WI38 (cell line): ENCODE measurements around the gene DOCK11.

Experiments used
- H3K4me3 ChIP-seq: 2 replicates; pipeline ENCODE4 v1.5.1; 2011; ENCODE audit warnings: low read depth, mild to moderate bottlenecking, control low read depth, low read length
- TF ChIP-seq, protein P1 (sequence below): IDR thresholded peaks from 2 replicates; pipeline ENCODE4 v1.5.1; 2012; ENCODE audit warnings: low read depth, mild to moderate bottlenecking, control low read depth, low read length

DOCK11 gene

DNA sequence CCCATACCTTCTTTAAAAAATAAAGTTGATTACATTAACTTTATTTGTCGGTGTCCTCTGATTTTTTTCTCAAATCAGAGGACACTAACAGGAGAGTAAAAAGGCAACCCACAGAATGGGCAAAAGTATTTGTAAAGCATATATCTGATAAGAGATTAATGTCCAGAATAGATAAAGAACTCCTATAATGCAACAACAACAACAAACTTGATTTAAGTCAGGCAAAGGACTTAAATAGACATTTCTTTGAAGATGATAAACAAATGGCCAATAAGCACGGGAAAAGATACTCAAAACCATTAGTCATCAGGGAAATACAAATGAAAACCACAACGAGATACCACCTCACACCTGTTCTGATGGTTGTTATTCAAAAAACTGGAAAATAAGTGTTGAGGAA is 28.7 kb downstream of the DOCK11 start:
- H3K4me3 ChIP-seq: no peak overlapping the region
- TF ChIP-seq, protein P1, sequence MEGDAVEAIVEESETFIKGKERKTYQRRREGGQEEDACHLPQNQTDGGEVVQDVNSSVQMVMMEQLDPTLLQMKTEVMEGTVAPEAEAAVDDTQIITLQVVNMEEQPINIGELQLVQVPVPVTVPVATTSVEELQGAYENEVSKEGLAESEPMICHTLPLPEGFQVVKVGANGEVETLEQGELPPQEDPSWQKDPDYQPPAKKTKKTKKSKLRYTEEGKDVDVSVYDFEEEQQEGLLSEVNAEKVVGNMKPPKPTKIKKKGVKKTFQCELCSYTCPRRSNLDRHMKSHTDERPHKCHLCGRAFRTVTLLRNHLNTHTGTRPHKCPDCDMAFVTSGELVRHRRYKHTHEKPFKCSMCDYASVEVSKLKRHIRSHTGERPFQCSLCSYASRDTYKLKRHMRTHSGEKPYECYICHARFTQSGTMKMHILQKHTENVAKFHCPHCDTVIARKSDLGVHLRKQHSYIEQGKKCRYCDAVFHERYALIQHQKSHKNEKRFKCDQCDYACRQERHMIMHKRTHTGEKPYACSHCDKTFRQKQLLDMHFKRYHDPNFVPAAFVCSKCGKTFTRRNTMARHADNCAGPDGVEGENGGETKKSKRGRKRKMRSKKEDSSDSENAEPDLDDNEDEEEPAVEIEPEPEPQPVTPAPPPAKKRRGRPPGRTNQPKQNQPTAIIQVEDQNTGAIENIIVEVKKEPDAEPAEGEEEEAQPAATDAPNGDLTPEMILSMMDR: no peak

DNA sequence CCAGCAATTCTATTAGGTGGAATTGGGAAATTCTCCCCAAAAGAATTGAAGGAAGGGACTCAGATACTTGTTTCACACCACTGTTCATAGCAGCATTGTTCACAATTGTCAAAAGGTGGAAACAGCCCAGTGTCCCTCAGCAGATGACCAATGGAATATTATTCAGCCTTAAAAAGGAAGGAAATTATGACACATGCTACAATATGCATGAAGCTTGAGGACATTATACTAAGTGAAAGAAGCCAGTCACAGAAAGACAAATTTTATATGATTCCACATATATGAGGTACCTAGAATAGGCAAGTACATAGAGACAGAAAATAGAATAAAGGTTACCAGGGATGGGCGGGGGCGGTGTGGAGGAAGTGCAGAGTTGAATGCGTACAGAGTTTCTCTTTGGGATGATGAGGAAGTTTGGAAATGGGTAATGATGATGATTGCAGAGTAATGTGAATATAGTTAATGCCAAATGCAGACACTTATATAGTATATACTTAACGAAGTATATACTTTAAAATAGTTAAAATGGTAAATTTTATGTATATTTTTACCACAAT is 29.6 kb downstream of the DOCK11 start:
- TF ChIP-seq, protein P1: no peak
- H3K4me3 ChIP-seq: no peak overlapping the region

DNA sequence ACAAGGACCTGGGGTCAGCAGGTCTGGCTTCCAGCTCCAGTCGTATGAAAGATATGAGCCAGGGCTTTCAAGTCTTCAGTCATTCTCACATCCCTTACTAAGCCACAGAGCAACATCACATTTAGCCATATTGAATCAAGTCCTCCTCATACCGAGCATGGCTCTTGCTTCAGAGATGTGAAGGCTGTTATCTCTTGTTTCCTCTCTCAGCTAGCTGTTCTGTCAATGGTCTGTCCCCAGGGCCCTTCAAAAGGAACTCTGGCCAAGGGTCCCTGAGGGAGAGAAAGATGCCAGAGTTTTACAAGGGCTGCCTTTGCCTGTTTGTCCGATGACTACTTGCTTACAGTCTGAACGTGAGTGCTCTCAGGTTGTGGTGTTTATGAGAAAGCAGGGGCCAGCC is 30.5 kb downstream of the DOCK11 start:
- TF ChIP-seq, protein P1: no peak
- no peak overlapping the region for H3K4me3 ChIP-seq

DNA sequence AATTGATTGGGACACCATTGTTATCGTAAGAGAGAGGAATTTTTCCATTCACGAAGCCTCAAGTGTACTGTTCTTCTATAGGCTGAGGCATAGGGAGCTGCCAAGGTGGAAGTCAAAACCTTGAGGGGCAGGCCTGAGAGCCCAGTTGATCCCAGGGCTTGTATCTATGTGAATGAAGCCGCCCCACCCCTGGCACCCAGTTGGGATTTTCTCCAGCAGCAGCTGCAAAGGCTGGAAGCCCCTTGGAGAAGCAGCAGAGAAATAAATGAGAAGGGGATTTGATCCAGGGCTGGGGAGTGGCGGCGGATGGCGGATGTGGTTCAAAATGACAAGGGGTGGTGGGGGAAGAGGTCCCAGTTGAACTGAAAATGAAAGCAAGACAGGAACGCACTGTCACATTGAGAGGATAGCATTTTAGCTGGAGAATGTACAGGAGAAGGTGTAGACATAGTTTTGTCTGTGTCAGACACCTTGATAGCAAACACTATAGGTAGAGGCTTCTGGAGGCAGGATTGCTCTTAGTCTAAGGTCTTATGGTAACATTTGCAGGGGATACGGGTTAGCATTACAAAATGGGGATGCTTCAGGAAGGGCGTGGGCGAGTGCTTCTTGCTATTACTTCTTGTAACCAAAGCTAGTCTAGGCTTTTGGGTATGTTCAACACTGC is 32.6 kb downstream of the DOCK11 start:
- TF ChIP-seq, protein P1: no peak
- H3K4me3 ChIP-seq: no peak overlapping the region

DNA sequence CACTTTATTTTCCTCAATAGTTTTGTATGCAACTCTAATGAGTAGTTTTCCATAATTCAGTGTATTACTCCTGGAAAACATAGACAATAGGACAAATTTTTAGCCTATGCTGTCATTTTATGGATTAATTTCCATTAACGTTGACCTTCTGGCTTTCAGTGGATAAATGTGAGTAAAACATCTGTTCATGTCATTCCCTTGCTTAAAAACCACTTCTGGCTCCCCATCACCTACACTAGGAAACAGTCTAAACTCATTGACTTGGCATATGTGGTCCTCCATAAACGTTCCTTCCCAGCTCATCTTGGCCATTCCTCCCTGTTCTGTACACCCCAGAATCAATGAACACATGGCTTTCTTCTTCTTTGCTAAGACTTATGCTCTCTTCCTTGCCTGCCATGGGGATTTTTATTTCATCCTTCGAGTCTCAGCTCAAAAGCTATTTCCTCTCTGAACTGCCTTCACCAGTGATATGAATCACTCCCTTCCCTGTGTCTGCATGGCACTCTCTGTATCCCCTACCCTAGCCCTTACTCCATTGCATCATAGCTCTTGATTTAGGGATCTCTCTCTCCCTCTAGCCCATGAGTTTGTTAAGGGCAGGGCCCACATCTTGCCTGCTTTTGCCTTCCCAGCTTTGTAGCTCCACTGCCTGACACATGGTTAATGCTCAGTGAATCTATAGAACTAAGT is 34.8 kb downstream of the DOCK11 start:
- TF ChIP-seq, protein P1: no peak

DNA sequence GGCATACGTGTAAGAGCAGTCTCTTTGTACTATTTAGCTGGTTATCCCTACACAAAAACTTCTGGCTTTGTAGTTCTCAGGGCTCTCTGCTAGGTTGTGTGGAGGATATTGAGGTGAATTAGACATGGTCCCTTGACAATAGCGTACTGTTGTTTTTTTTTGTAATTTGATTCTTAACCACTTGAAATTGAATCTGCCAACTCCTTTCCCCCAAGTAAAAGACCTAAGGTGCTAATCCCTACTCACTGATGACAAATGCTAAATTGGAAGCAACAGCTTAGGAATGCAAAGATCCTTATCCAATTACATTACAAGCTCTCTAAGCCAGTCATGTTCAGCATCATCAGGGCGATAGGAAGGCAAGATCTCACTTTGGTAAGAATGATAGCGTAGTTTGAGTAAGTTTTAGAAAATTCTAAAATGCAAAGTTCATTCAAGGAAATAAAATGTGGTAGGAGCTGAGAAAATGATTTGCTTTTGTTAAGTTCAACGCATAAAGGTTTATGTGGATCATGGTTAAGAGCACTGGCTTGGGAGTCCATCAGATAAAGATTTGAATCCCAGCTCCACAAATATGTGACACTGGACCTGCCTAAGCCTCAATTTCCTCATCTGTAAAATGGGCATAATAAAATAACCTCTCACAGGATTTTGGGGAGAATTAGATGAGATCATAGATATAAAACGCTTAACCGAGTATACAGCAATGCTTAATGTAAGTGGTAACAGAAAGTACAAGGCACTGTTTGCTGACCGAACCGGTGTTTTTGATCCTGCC is 39.3 kb downstream of the DOCK11 start:
- no peak overlapping the region for H3K4me3 ChIP-seq
- TF ChIP-seq, protein P1: no peak

More for the DNA sequence above, 34.8 kb downstream of the DOCK11 start:
- H3K4me3 ChIP-seq: no peak overlapping the region
